Keratinocyte (primary cell): Measurements from ENCODE around the gene POLR2L. TPM values are rescaled to one million over a fixed set of nuclear protein-coding genes. Genes with fewer than 3 reads are reported as not detected.
A peak's percentile ranks its signal among the peaks of the same experiment; 100 is the strongest.

Experiments used
- DNase-seq: peaks from one replicate; pipeline ENCODE4 v3.0.0-alpha.2; 2011; ENCODE audit warnings: low read depth, missing footprints, low spot score
- FAIRE-seq: peaks from 2 replicates; lab custom pipeline; 2011; peaks lifted over from hg19 to GRCh38; lab: Jason Lieb, UNC
- H2AFZ ChIP-seq: 2 replicates; pipeline ENCODE4 v1.6.0; 2012; ENCODE audit warnings: low read length, control low read depth, inconsistent platforms; ENCODE audit not compliant: control insufficient read depth
- H3K27ac ChIP-seq: 2 replicates; pipeline ENCODE4 v1.5.1; 2011; ENCODE audit warnings: low read length; ENCODE audit not compliant: control insufficient read depth, insufficient read depth
- H3K27me3 ChIP-seq: 3 replicates; pipeline ENCODE4 v1.6.0; 2011; ENCODE audit warnings: low read length; ENCODE audit not compliant: control insufficient read depth, insufficient read depth; ENCODE audit errors: extremely low read depth
- H3K36me3 ChIP-seq, 2 experiments: 2 replicates in 1 of 2; 3 replicates in 1 of 2; pipeline ENCODE4 v1.5.1; 2011; ENCODE audit warnings: low read length in 2 of 2, mild to moderate bottlenecking in 1 of 2; ENCODE audit not compliant: control insufficient read depth in 2 of 2, insufficient read depth in 2 of 2; ENCODE audit errors: extremely low read depth in 1 of 2
- H3K4me1 ChIP-seq: 3 replicates; pipeline ENCODE4 v1.5.1; 2011; ENCODE audit warnings: low read length; ENCODE audit not compliant: control insufficient read depth, insufficient read depth; ENCODE audit errors: extremely low read depth
- H3K4me2 ChIP-seq: 3 replicates; pipeline ENCODE4 v1.6.0; 2011; ENCODE audit warnings: low read depth, low read length; ENCODE audit not compliant: control insufficient read depth, insufficient read depth; ENCODE audit errors: extremely low read depth
- H3K4me3 ChIP-seq, 3 experiments: fragments of 200-600 bp in 1 of 3; sonication (generic) in 1 of 3; 2 replicates in 2 of 3; 3 replicates in 1 of 3; pipeline ENCODE4 v1.5.1; 2011 to 2016; ENCODE audit warnings: low read length in 3 of 3, mild to moderate bottlenecking in 3 of 3, control low read depth in 2 of 3, inconsistent platforms in 1 of 3, low read depth in 1 of 3, mixed read lengths in 1 of 3, mixed run types in 1 of 3, moderate library complexity in 1 of 3; ENCODE audit not compliant: control insufficient read depth in 2 of 3, insufficient read depth in 2 of 3; ENCODE audit errors: extremely low read depth in 1 of 3
- H3K79me2 ChIP-seq: 2 replicates; pipeline ENCODE4 v1.6.0; 2012; ENCODE audit warnings: low read length; ENCODE audit not compliant: control insufficient read depth, insufficient read depth
- H3K9ac ChIP-seq: 3 replicates; pipeline ENCODE4 v1.6.0; 2011; ENCODE audit warnings: low read length; ENCODE audit not compliant: control insufficient read depth, insufficient read depth; ENCODE audit errors: extremely low read depth
- H3K9me1 ChIP-seq: 3 replicates; pipeline ENCODE4 v1.6.0; 2011; ENCODE audit warnings: low read length; ENCODE audit not compliant: control insufficient read depth, insufficient read depth; ENCODE audit errors: extremely low read depth
- H3K9me3 ChIP-seq: 2 replicates; pipeline ENCODE4 v1.5.1; 2012; ENCODE audit warnings: low read depth, low read length; ENCODE audit not compliant: control insufficient read depth
- H4K20me1 ChIP-seq: 3 replicates; pipeline ENCODE4 v1.6.0; 2011; ENCODE audit warnings: low read length; ENCODE audit not compliant: control insufficient read depth, insufficient read depth; ENCODE audit errors: extremely low read depth
- CTCF ChIP-seq, 3 experiments: IDR thresholded peaks in 1 of 3; conservative IDR thresholded peaks in 1 of 3; optimal IDR thresholded peaks in 1 of 3; 2 replicates in 2 of 3; 3 replicates in 1 of 3; pipeline versions ENCODE3 to v1.5.1; 2011; ENCODE audit warnings: low read length in 3 of 3, mild to moderate bottlenecking in 3 of 3, moderate library complexity in 2 of 3, control low read depth in 1 of 3, inconsistent platforms in 1 of 3; ENCODE audit not compliant: insufficient read depth in 2 of 3; ENCODE audit errors: extremely low read depth in 1 of 3
- EZH2 ChIP-seq: IDR thresholded peaks from one replicate; pipeline ENCODE4 v1.6.1; 2012; ENCODE audit warnings: inconsistent platforms, mild to moderate bottlenecking, low read length, moderate library complexity
- dilution Hi-C: fragments of 300-500 bp; cut with MboI; formaldehyde crosslinking; loops from one replicate; pipeline ENCODE4 v1.7.0; 2020; ENCODE audit warnings: low sequenced_read_pairs; ENCODE audit not compliant: extremely low pct_ligation_motif_present
- polyA plus RNA-seq, 5 experiments: library from polyadenylated mRNA; depleted of rRNA in 3 of 5; stranded (reverse) in 3 of 5; stranded (forward) in 1 of 5; unstranded in 1 of 5; fragments of >200 nt; gene quantifications; 1 replicate in 1 of 5; 2 replicates in 3 of 5; 3 replicates in 1 of 5; pipeline versions ENCODE4 v1.2.1 to v1.2.3, GENCODE V29; 2011 to 2012; ENCODE audit warnings: missing spikeins in 2 of 5, low read depth in 1 of 5, low replicate concordance in 1 of 5

Gene POLR2L
- polyA plus RNA-seq, 1 donor (not counting 4 experiments of a cell fraction or from before 2014, with no cell fraction given) = 145 TPM

DNA sequence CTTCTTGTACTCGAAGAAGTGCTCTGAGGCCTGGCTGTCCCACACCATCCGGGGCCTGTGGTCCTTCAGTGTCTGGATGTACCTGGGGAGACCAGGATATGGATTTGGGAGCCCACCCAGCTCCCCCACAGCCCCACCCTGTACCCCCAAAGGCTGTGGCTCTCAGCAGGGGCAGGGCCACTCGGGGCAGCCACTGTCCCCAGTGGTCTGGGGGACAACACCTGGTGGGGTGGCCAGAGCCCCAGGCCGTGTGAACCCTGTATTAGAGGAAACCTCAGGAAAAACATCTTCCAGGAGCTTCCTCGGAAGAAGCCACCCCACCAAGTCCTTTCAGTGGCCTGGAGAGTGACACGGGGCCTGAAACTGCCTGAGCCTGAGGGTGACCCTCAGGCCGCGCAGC lies 28.1 kb upstream of the POLR2L start:
- dilution Hi-C loops = no loop called here
- TF ChIP-seq EZH2 = no peak
- TF ChIP-seq CTCF (optimal IDR thresholded peaks at IDR 0.05 in 1 of 3, IDR thresholded peaks at IDR 0.05 in 1 of 3, conservative IDR thresholded peaks at IDR 0.05 in 1 of 3; ENCODE audit: extremely low read depth in 1 of 3, insufficient read depth in 2 of 3, low read length in 3 of 3) = no peak
- no peaks in the 10 kb centered on the region for H3K4me1 ChIP-seq
- DNase-seq (no peak), FAIRE-seq (no peak)
- H3K9ac ChIP-seq = no peak overlapping the region
- no peak overlapping the region for H3K4me2 ChIP-seq
- H3K4me3 ChIP-seq = no peak overlapping the region
- peaks cover 0 to 9% of the 10 kb centered on the region in 2 experiments for H3K36me3 ChIP-seq
- H3K79me2 ChIP-seq = no peaks in the 10 kb centered on the region
- peaks cover 2% of the 10 kb centered on the region for H3K27me3 ChIP-seq
- H3K27ac ChIP-seq = no peak overlapping the region
- H3K9me1 ChIP-seq = no peaks in the 10 kb centered on the region
- H3K9me3 ChIP-seq = no peaks in the 10 kb centered on the region
- H2AFZ ChIP-seq = no peak overlapping the region
- H4K20me1 ChIP-seq = peaks cover 2% of the 10 kb centered on the region

DNA sequence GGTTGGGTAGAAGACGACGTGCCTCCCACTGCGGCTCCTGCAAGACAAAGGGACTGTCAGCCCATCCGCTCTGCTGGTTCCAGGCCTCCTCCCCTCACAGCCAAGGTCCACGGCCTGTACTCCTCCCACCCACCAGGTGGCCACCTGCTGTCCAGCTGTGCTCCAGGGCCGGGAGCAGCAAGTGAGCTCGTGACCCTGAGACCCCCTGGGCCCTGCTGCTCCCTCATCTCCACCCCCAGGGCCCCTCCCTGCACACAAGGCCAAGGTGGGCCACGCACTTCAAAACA lies 27.7 kb upstream of the POLR2L start:
- Histone ChIP-seq H3K9ac (no peak overlapping the region), H3K79me2 (no peaks in the 10 kb centered on the region), H3K4me2 (no peak overlapping the region), H3K4me3 (no peak overlapping the region), H3K9me1 (no peaks in the 10 kb centered on the region), H3K36me3 (peaks cover 0 to 9% of the 10 kb centered on the region in 2 experiments), H3K27ac (no peak overlapping the region), H4K20me1 (peaks cover 2% of the 10 kb centered on the region), H3K4me1 (no peaks in the 10 kb centered on the region), H3K27me3 (peaks cover 2% of the 10 kb centered on the region), H3K9me3 (no peaks in the 10 kb centered on the region), H2AFZ (no peak overlapping the region)
- DNase-seq = no peak
- TF ChIP-seq EZH2 (no peak), CTCF (optimal IDR thresholded peaks at IDR 0.05 in 1 of 3, IDR thresholded peaks at IDR 0.05 in 1 of 3, conservative IDR thresholded peaks at IDR 0.05 in 1 of 3; ENCODE audit: extremely low read depth in 1 of 3, insufficient read depth in 2 of 3, low read length in 3 of 3) (peak in 2 of 3 experiments; percentile 13 to 38)
- no peak for FAIRE-seq
- dilution Hi-C loops = no loop called here
